Chondrocyte (in vitro differentiated cells): ENCODE results near the gene SLC9A9. TPM values are rescaled to one million over a fixed set of nuclear protein-coding genes. Genes with fewer than 3 reads are reported as not detected.
A peak's percentile ranks its signal among the peaks of the same experiment; 100 is the strongest.

Experiments used
- DNase-seq: peaks from one replicate; pipeline ENCODE4 v3.0.0; 2021; ENCODE audit warnings: mixed read lengths, low spot score
- H3K27ac Mint-ChIP-seq: one replicate; pipeline ENCODE4 v1.8.0; 2021; ENCODE audit warnings: mild to moderate bottlenecking, moderate library complexity, mixed read lengths; ENCODE audit not compliant: unreplicated experiment
- H3K27me3 Mint-ChIP-seq: 2 replicates; pipeline ENCODE4 v1.8.0; 2021; ENCODE audit warnings: low read depth, mixed read lengths
- H3K36me3 Mint-ChIP-seq: 2 replicates; pipeline ENCODE4 v1.8.0; 2021; ENCODE audit warnings: low read depth, mixed read lengths
- H3K4me1 Mint-ChIP-seq: 2 replicates; pipeline ENCODE4 v1.8.0; 2021; ENCODE audit warnings: low read depth, mild to moderate bottlenecking, mixed read lengths
- H3K4me3 Mint-ChIP-seq: one replicate; pipeline ENCODE4 v1.8.0; 2021; ENCODE audit warnings: mild to moderate bottlenecking, moderate library complexity, mixed read lengths; ENCODE audit not compliant: unreplicated experiment
- H3K9me3 Mint-ChIP-seq: 2 replicates; pipeline ENCODE4 v1.8.0; 2021; ENCODE audit warnings: low read depth, mixed read lengths
- CTCF ChIP-seq: fragments of 200-600 bp; sonication (generic); IDR thresholded peaks from 2 replicates; pipeline ENCODE4 v1.5.0; 2021; ENCODE audit warnings: antibody characterized with exemption, mild to moderate bottlenecking, moderate library complexity
- total RNA-seq: library from RNA; stranded (reverse); gene quantifications from 3 replicates; pipeline ENCODE4 v1.2.1, GENCODE V29; 2021

The SLC9A9 gene
- total RNA-seq, 1 donor from 2014 or later: 2.6 TPM

- H3K27ac Mint-ChIP-seq: no peak overlapping the region
- H3K4me1 Mint-ChIP-seq: peaks cover 3% of the 10 kb centered on the region
- H3K9me3 Mint-ChIP-seq: peaks cover 4% of the 10 kb centered on the region
- DNase-seq: no peak
- no peak overlapping the region for H3K4me3 Mint-ChIP-seq
- no peak for TF ChIP-seq CTCF
- H3K36me3 Mint-ChIP-seq: peaks cover 2% of the 10 kb centered on the region
- peaks cover 4% of the 10 kb centered on the region for H3K27me3 Mint-ChIP-seq
These were observed 83.4 kb downstream of the SLC9A9 start for GRCh38 chr3:143764840-143765239.

GRCh38 chr3:143763564-143764162 lies 84.6 kb downstream of the SLC9A9 start:
- TF ChIP-seq CTCF: peak; percentile 85
- Mint-ChIP-seq H3K4me3 (no peak overlapping the region), H3K36me3 (peaks cover 2% of the 10 kb centered on the region), H3K27ac (no peak overlapping the region), H3K9me3 (peaks cover 4% of the 10 kb centered on the region), H3K27me3 (peaks cover 4% of the 10 kb centered on the region), H3K4me1 (peaks cover 3% of the 10 kb centered on the region)
- DNase-seq: no peak

- Mint-ChIP-seq H3K4me3 (no peak overlapping the region), H3K27me3 (no peaks in the 10 kb centered on the region), H3K27ac (no peak overlapping the region), H3K36me3 (peaks cover 2% of the 10 kb centered on the region), H3K4me1 (no peaks in the 10 kb centered on the region), H3K9me3 (peaks cover 4% of the 10 kb centered on the region)
- TF ChIP-seq CTCF: no peak
- DNase-seq: no peak
These were observed 90.6 kb downstream of the SLC9A9 start for GRCh38 chr3:143757691-143758090.

GRCh38 chr3:143755978-143756377 lies 92.3 kb downstream of the SLC9A9 start:
- Mint-ChIP-seq H3K27ac (no peak overlapping the region), H3K27me3 (no peaks in the 10 kb centered on the region), H3K9me3 (peaks cover 4% of the 10 kb centered on the region), H3K36me3 (peaks cover 2% of the 10 kb centered on the region), H3K4me1 (no peaks in the 10 kb centered on the region), H3K4me3 (no peak overlapping the region)
- no peak for DNase-seq
- no peak for TF ChIP-seq CTCF

- Mint-ChIP-seq H3K4me3 (no peak overlapping the region), H3K4me1 (no peaks in the 10 kb centered on the region), H3K9me3 (no peaks in the 10 kb centered on the region), H3K27me3 (no peaks in the 10 kb centered on the region), H3K36me3 (no peaks in the 10 kb centered on the region), H3K27ac (no peak overlapping the region)
- TF ChIP-seq CTCF: no peak
- DNase-seq: no peak
These were observed 94.2 kb downstream of the SLC9A9 start for GRCh38 chr3:143754090-143754489.
